ENCODE data around the gene MME.

- TF ChIP-seq POLR2A (IDR thresholded peaks at IDR 0.05) (no peak), EP300 (IDR thresholded peaks at IDR 0.05) (no peak)
Measured at GRCh38 chr3:155046935-155047334, 33.2 kb upstream of the MME start.
